NCI-H2107 treated with DMSO at 0.1 percent for 48 hours (cell line): ENCODE results near the gene CHST12.

Experiments
- DNase-seq: peaks from one replicate; lab custom pipeline; 2025; ENCODE audit not compliant: unreplicated experiment; lab: John Stamatoyannopoulos, UW

Gene CHST12

GRCh38 chr7:2433713-2434550 is 30.5 kb downstream of the CHST12 start:
- no peak for DNase-seq

- no peak for DNase-seq
Measured at GRCh38 chr7:2435146-2435545, 31.7 kb downstream of the CHST12 start.

- DNase-seq, result no peak
Measured at GRCh38 chr7:2436341-2437104, 33.1 kb downstream of the CHST12 start.

GRCh38 chr7:2437136-2437535 is 33.7 kb downstream of the CHST12 start:
- DNase-seq, result no peak

- no peak for DNase-seq
Measured at GRCh38 chr7:2437537-2438148, 34.2 kb downstream of the CHST12 start.

- DNase-seq, result no peak
Measured at GRCh38 chr7:2438186-2438585, 34.8 kb downstream of the CHST12 start.

- no peak for DNase-seq
Measured at GRCh38 chr7:2438775-2439174, 35.4 kb downstream of the CHST12 start.

- DNase-seq, result no peak
Measured at GRCh38 chr7:2440608-2441245, 37.3 kb downstream of the CHST12 start.

- DNase-seq, result no peak
Measured at GRCh38 chr7:2441430-2442058, 38.1 kb downstream of the CHST12 start.

- DNase-seq, result no peak
Measured at GRCh38 chr7:2443491-2443890, 40.1 kb downstream of the CHST12 start.

GRCh38 chr7:2444476-2444875 is 41.1 kb downstream of the CHST12 start:
- DNase-seq, result no peak

- no peak for DNase-seq
Measured at GRCh38 chr7:2445047-2445446, 41.6 kb downstream of the CHST12 start.

- DNase-seq, result no peak
Measured at GRCh38 chr7:2445898-2446555, 42.6 kb downstream of the CHST12 start.

- DNase-seq, result no peak
Measured at GRCh38 chr7:2446676-2447075, 43.3 kb downstream of the CHST12 start.

GRCh38 chr7:2450198-2451107 is 47.0 kb downstream of the CHST12 start:
- no peak for DNase-seq

- DNase-seq, result peak; percentile 22
Measured at GRCh38 chr7:2451171-2452073, 48.0 kb downstream of the CHST12 start.

GRCh38 chr7:2452074-2452507 is 48.7 kb downstream of the CHST12 start:
- no peak for DNase-seq

- DNase-seq, result no peak
Measured at GRCh38 chr7:2452643-2453270, 49.3 kb downstream of the CHST12 start.
